ENCODE data around the gene PTPRG. TPM values are rescaled to one million over a fixed set of nuclear protein-coding genes. Genes with fewer than 3 reads are reported as not detected.

The PTPRG gene
- total and polyA plus RNA-seq, 2 of the 13 experiments (the other 11 are each of a cell fraction or from before 2014, with no cell fraction given), result 8.0 to 25.3 TPM

DNA sequence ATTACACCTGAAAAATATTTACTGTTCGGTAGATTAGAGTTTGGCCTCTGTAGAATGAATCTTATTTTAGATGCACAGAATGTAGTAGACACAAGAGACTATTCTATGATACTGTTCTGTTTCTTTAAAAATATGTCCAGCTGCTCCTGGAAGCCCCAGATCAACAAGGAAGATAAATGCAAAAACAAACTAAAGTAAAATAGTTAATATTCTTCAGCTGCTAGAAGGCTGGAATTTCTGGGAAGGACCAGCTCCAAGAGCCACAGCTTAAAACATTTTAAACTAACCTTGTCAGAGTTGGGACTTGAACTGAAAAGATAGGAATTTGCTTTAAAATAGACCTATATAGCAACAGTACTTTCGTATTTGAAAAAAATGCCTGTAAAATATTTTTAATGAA is 277.9 kb downstream of the PTPRG start:
- Histone ChIP-seq H3K27ac (ENCODE audit: extremely low read length, insufficient read depth, low read length) (no peak overlapping the region), H3K4me3 (replicated peaks in 1 of 3; ENCODE audit: insufficient read depth in 1 of 3, low read depth in 2 of 3, low read length in 3 of 3) (no peak overlapping the region), H3K4me1 (ENCODE audit: insufficient read depth, low read length) (no peaks in the 10 kb centered on the region), H2AFZ (ENCODE audit: low read length) (no peak overlapping the region), H3K27me3 (ENCODE audit: control insufficient read depth in 1 of 2, insufficient read depth in 2 of 2, low read length in 2 of 2) (no peaks in the 10 kb centered on the region), H3K9me3 (ENCODE audit: low read length) (no peaks in the 10 kb centered on the region), H3K4me2 (ENCODE audit: low read depth, low read length) (no peak overlapping the region), H3K36me3 (replicated peaks in 1 of 2; ENCODE audit: control insufficient read depth in 1 of 2, insufficient read depth in 2 of 2, low read length in 2 of 2) (no peaks in the 10 kb centered on the region), H3K9ac (ENCODE audit: insufficient read depth, low read depth, low read length) (no peak overlapping the region), H4K20me1 (ENCODE audit: insufficient read depth, low read length) (no peaks in the 10 kb centered on the region), H3K79me2 (ENCODE audit: insufficient read depth, low read length) (peaks cover 2% of the 10 kb centered on the region)
- intact Hi-C loops (cut with micrococcal nuclease; ENCODE audit: unreplicated experiment) (no loop called here), in situ Hi-C loops (cut with HindIII; ENCODE audit: extremely low pct_ligation_motif_present, low pct_unique_long_range_greater_than_20kb) (no loop called here)
- WGBS (ENCODE audit: low lambda C conversion rate), result 95% methylated on average over 2 of the region's 2 CpGs
- no TSS peak for BruUV-seq (replicated peaks)
- TF ChIP-seq MLLT10 (CRISPR knock-in tag; IDR thresholded peaks at IDR 0.05) (no peak), KMT2A (CRISPR knock-in tag; IDR thresholded peaks at IDR 0.05) (no peak), FOSL1 (CRISPR knock-in tag; IDR thresholded peaks at IDR 0.05; ENCODE audit: borderline replicate concordance) (no peak), SIX1 (CRISPR knock-in tag; IDR thresholded peaks at IDR 0.05; ENCODE audit: borderline replicate concordance) (no peak)
- TF ChIP-seq, protein P1, sequence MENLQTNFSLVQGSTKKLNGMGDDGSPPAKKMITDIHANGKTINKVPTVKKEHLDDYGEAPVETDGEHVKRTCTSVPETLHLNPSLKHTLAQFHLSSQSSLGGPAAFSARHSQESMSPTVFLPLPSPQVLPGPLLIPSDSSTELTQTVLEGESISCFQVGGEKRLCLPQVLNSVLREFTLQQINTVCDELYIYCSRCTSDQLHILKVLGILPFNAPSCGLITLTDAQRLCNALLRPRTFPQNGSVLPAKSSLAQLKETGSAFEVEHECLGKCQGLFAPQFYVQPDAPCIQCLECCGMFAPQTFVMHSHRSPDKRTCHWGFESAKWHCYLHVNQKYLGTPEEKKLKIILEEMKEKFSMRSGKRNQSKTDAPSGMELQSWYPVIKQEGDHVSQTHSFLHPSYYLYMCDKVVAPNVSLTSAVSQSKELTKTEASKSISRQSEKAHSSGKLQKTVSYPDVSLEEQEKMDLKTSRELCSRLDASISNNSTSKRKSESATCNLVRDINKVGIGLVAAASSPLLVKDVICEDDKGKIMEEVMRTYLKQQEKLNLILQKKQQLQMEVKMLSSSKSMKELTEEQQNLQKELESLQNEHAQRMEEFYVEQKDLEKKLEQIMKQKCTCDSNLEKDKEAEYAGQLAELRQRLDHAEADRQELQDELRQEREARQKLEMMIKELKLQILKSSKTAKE (CRISPR knock-in tag; IDR thresholded peaks at IDR 0.05; ENCODE audit: borderline replicate concordance), result no peak
- no peak for FAIRE-seq
- ChIA-PET POLR2A (no interaction called here), CTCF (ENCODE audit: low intra/inter-chr PET ratio, low total read pairs) (no interaction called here)
- no peak for DNase-seq (ENCODE audit: low spot score)
- ATAC-seq, result no peak

DNA sequence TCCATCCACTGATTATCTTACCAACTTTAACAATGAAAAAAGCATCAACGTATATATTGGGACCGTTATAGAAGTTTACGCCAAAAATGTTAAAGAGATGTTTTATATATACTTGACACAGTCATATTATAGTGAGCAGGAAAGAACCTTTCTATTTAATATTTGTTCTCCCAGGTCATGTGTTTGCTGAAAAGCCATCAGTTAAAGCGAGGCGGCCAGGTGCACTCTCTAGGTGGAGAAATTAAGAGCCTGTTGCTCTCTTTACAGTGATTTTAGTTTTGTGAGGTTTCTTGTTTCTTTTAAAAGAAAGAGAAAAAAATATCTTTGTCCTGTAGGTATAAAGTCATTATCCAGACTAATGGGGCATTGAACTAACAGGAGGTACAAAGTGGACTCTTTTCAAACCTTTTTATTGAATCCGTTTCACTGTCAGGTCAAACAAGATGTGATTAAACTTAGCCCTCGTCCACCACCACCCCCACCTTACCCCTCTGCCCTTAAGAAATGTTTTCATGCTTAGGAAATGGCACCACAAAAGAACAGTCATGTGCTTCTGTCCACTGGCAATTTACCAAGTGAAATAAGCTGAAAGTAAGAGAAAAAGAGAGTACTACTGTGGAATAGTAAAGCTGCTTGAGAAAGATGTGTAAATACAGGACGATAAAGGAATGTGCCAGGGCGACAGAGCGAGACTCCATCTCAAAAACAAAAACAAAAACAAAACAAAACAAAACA is 279.9 kb downstream of the PTPRG start:
- Histone ChIP-seq H2AFZ (ENCODE audit: low read length) (no peak overlapping the region), H3K4me2 (ENCODE audit: low read depth, low read length) (no peak overlapping the region), H3K27ac (ENCODE audit: extremely low read length, insufficient read depth, low read length) (no peak overlapping the region), H3K9ac (ENCODE audit: insufficient read depth, low read depth, low read length) (no peak overlapping the region), H3K36me3 (replicated peaks in 1 of 2; ENCODE audit: control insufficient read depth in 1 of 2, insufficient read depth in 2 of 2, low read length in 2 of 2) (no peaks in the 10 kb centered on the region), H3K27me3 (ENCODE audit: control insufficient read depth in 1 of 2, insufficient read depth in 2 of 2, low read length in 2 of 2) (no peaks in the 10 kb centered on the region), H3K79me2 (ENCODE audit: insufficient read depth, low read length) (no peaks in the 10 kb centered on the region), H3K4me3 (replicated peaks in 1 of 3; ENCODE audit: insufficient read depth in 1 of 3, low read depth in 2 of 3, low read length in 3 of 3) (no peak overlapping the region), H4K20me1 (ENCODE audit: insufficient read depth, low read length) (no peaks in the 10 kb centered on the region), H3K9me3 (ENCODE audit: low read length) (no peaks in the 10 kb centered on the region), H3K4me1 (ENCODE audit: insufficient read depth, low read length) (no peaks in the 10 kb centered on the region)
- POLR2A ChIA-PET, result no interaction called here
- BruUV-seq (replicated peaks), result no TSS peak
- in situ Hi-C loops (cut with HindIII; ENCODE audit: extremely low pct_ligation_motif_present, low pct_unique_long_range_greater_than_20kb), result no loop called here
- 97% methylated on average over 10 of the region's 10 CpGs for WGBS (ENCODE audit: low lambda C conversion rate)
- ATAC-seq (no peak), FAIRE-seq (no peak), DNase-seq (ENCODE audit: low spot score) (no peak)
- CTCF ChIA-PET (ENCODE audit: low intra/inter-chr PET ratio, low total read pairs), result no interaction called here
- intact Hi-C loops (cut with micrococcal nuclease; ENCODE audit: unreplicated experiment), result no loop called here
- TF ChIP-seq PAWR (CRISPR knock-in tag; IDR thresholded peaks at IDR 0.05; ENCODE audit: borderline replicate concordance) (no peak), ZNF567 (CRISPR knock-in tag; IDR thresholded peaks at IDR 0.05; ENCODE audit: borderline replicate concordance) (no peak), ADNP (CRISPR knock-in tag; IDR thresholded peaks at IDR 0.05) (no peak), STAG1 (CRISPR knock-in tag; IDR thresholded peaks at IDR 0.05) (no peak), NFIC (IDR thresholded peaks at IDR 0.05; ENCODE audit: low read length) (no peak), KDM1A (CRISPR knock-in tag; IDR thresholded peaks at IDR 0.05) (no peak), ZKSCAN1 (IDR thresholded peaks at IDR 0.05; ENCODE audit: low read length) (no peak), KDM6A (CRISPR knock-in tag; IDR thresholded peaks at IDR 0.05; ENCODE audit: low read depth) (no peak), AGO2 (optimal IDR thresholded peaks at IDR 0.05; ENCODE audit: low read depth, low read length) (no peak)

All from HepG2 (cell line).